HepG2 (cell line): ENCODE results near the gene POFUT1. TPM values are rescaled to one million over a fixed set of nuclear protein-coding genes. Genes with fewer than 3 reads are reported as not detected.

Experiments
- AHR ChIP-seq: IDR thresholded peaks from 2 replicates; pipeline ENCODE4 v1.6.1; 2018; ENCODE audit warnings: missing genetic modification reagents, missing compliant biosample characterization
- CC2D1A ChIP-seq: sonication (generic); formaldehyde crosslinking; IDR thresholded peaks from 2 replicates; pipeline ENCODE4 v1.8.1; 2023; ENCODE audit warnings: mild to moderate bottlenecking, missing genetic modification reagents
- E2F1 ChIP-seq: sonication (generic); formaldehyde crosslinking; IDR thresholded peaks from 2 replicates; pipeline ENCODE4 v1.5.0; 2020; ENCODE audit warnings: missing genetic modification reagents
- HMGXB4 ChIP-seq, 2 experiments: sonication (generic) in 1 of 2; formaldehyde crosslinking in 1 of 2; IDR thresholded peaks; 2 replicates each; pipeline versions ENCODE4 v1.4.0 to v1.6.1; 2018 to 2020; ENCODE audit warnings: missing genetic modification reagents in 2 of 2, borderline replicate concordance in 1 of 2, low read depth in 1 of 2, mild to moderate bottlenecking in 1 of 2, missing biosample characterization in 1 of 2
- RXRB ChIP-seq: IDR thresholded peaks from 2 replicates; pipeline ENCODE4 v1.6.1; 2016; ENCODE audit warnings: borderline replicate concordance, missing genetic modification reagents, missing compliant biosample characterization
- SRSF1 ChIP-seq: fragments of 200-400 bp; formaldehyde crosslinking; optimal IDR thresholded peaks from 2 replicates; pipeline ENCODE3; 2017; ENCODE audit warnings: mild to moderate bottlenecking, low read depth, low read length, moderate library complexity
- TEF ChIP-seq: sonication (generic); formaldehyde crosslinking; IDR thresholded peaks from 2 replicates; pipeline ENCODE4 v1.5.0; 2020; ENCODE audit warnings: missing genetic modification reagents
- ZBTB34 ChIP-seq: sonication (generic); formaldehyde crosslinking; IDR thresholded peaks from 2 replicates; pipeline ENCODE4 v1.8.0; 2022; ENCODE audit warnings: mild to moderate bottlenecking, missing genetic modification reagents
- ZHX1 ChIP-seq: sonication (generic); formaldehyde crosslinking; IDR thresholded peaks from 2 replicates; pipeline ENCODE4 v1.8.1; 2022; ENCODE audit warnings: low read depth, mild to moderate bottlenecking, missing genetic modification reagents
- ZZZ3 ChIP-seq: sonication (generic); formaldehyde crosslinking; IDR thresholded peaks from 2 replicates; pipeline ENCODE4 v1.4.0; 2020; ENCODE audit warnings: missing genetic modification reagents, mild to moderate bottlenecking, borderline replicate concordance
- polyA plus RNA-seq, 8 experiments: library from polyadenylated mRNA; depleted of rRNA in 3 of 8; stranded (reverse) in 7 of 8; unstranded in 1 of 8; fragments of >200 nt; fragmentation: Illumina TruSeq in 4 of 8; extraction: Trizol in 4 of 8; gene quantifications; 2 replicates each; pipeline versions ENCODE4 v1.2.1 to v1.2.3, GENCODE V29; 2011 to 2016; ENCODE audit warnings: low read depth in 4 of 8, missing spikeins in 1 of 8, mixed read lengths in 1 of 8; ENCODE audit not compliant: insufficient read depth in 1 of 8
- total RNA-seq, 5 experiments: library from RNA; depleted of rRNA; stranded (reverse); fragments of >200 nt; fragmentation: Illumina TruSeq; extraction: Trizol; gene quantifications; 2 replicates each; pipeline ENCODE4 v1.2.3, GENCODE V29; 2016; ENCODE audit warnings: low read depth in 1 of 5

The POFUT1 gene
- total and polyA plus RNA-seq, 2 of the 13 experiments (the other 11 are each of a cell fraction or from before 2014, with no cell fraction given): 35.5 to 58.3 TPM

GRCh38 chr20:32209850-32210605, 2.3 kb downstream of the POFUT1 start (continued):
- TF ChIP-seq E2F1 (CRISPR knock-in tag) (no peak), ZBTB34 (CRISPR knock-in tag) (no peak), AHR (CRISPR knock-in tag) (no peak), ZZZ3 (CRISPR knock-in tag) (no peak), RXRB (CRISPR knock-in tag) (no peak), TEF (CRISPR knock-in tag) (no peak), CC2D1A (CRISPR knock-in tag) (no peak), SRSF1 (no peak), ZHX1 (CRISPR knock-in tag) (0 out of 2 replicates have a peak, but pooled peaks have one; percentile 32), HMGXB4 (CRISPR knock-in tag; IDR thresholded peaks at IDR 0.05; ENCODE audit: borderline replicate concordance in 1 of 2, low read depth in 1 of 2) (no peak)
